Fibroblast of upper back skin (primary cell): Measurements from ENCODE around the gene HEPACAM.

Experiments used
- DNase-seq: peaks from one replicate; pipeline ENCODE4 v3.0.0-alpha.2; 2013

The HEPACAM gene

GRCh38 chr11:124882339-124883071 is 53.3 kb downstream of the HEPACAM start:
- no peak for DNase-seq

- DNase-seq = no peak
Observed at GRCh38 chr11:124880958-124881357, 54.9 kb downstream of the HEPACAM start.

- no peak for DNase-seq
Observed at GRCh38 chr11:124880290-124880611, 55.6 kb downstream of the HEPACAM start.

- DNase-seq = no peak
Observed at GRCh38 chr11:124879493-124880289, 56.2 kb downstream of the HEPACAM start.

DNA sequence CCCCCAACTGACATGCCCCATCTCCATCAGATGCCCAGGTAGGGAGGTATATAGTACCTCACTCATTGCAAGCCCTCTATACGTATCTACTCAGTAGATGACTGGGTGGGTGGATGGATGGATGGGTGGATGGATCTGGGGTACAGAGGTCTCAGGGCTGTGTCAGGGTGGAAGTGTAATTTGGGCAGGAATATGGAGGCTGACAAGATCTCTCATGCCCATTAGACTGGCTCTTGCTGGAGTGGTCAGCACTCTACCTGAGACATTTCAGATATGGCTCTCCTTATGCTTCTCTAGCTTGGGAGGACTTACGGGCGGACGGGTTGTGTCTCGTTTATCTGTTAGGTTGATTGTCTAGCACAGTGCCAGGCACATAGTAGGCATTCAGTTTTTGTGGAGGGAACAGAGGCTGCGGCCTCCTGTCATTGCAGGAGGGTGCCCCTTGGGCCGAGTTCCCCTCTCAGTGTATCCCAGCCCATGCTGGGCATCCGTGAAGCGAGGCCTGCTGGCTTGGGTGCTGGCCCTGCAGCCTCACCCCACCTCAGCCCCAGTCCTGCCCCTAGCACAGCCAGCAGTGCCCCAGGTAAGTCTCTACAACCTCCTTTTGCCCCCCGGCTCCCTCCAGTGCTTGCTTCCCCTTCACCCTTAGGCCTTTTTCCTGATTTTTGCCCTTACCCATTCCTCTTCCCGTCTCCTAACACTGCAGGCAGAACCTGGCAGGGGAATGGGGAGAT is 56.9 kb downstream of the HEPACAM start:
- DNase-seq = no peak

GRCh38 chr11:124877910-124878758 is 57.7 kb downstream of the HEPACAM start:
- no peak for DNase-seq

GRCh38 chr11:124877631-124877909 is 58.3 kb downstream of the HEPACAM start:
- no peak for DNase-seq

DNA sequence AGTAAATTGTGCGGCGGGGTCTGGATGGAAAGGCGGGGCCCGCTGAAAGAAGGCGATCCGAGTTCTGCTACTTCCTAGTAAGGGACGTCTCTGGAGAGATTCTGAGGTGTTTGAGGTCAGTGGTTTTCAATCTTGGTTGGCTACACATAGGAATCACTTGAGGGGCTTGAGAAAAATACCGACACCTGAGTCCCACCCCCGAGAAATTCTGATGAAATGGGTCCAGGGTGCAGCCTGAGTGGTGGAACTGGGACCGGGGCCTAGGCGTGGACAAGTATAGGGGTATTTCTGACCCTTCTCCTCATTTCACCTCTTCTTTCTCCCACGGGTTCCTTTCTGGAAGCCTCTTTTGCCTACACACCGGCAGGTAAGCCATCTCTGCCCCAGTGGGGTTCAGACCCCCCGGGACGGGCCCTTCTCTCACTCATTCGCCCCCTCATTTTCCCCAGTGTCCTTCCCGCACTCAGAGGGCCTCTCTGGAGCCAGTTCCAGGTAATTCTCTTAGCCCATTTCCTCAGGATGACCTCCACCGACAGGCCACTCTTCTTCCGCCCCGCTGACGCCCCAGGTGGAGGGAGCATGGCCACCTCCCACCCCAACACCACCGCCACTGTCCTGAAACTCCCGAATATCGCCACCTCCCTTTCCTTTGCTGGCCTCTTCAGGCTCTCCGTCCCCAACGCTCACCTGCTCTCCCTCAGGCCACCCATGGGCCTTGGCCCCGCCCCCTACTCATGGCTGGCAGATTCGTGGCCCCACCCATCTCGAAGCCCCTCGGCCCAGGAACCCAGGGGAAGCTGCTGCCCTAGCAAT is 58.8 kb downstream of the HEPACAM start:
- DNase-seq = no peak

- DNase-seq = peak; percentile 96
Observed at GRCh38 chr11:124875943-124876817, 59.7 kb downstream of the HEPACAM start.

GRCh38 chr11:124875401-124875800 is 60.4 kb downstream of the HEPACAM start:
- no peak for DNase-seq

GRCh38 chr11:124874571-124875255 is 61.1 kb downstream of the HEPACAM start:
- no peak for DNase-seq

DNA sequence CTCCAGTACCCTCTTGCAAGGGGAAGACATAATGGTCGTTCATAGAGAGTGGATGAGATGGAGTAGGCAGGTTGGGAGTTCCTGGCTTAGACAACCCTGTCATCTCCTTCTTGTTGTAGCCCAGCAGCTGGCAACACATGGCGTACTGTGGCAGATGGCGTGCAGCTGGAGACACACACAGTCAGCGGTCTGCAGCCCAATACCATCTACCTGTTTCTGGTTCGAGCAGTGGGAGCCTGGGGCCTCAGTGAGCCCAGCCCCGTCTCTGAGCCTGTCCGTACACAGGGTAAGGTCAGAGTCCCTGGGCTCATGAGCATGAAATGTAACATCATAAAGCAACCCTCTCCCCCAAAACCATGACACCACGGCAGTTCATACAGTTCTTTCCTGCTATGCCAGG is 61.9 kb downstream of the HEPACAM start:
- DNase-seq = no peak

DNA sequence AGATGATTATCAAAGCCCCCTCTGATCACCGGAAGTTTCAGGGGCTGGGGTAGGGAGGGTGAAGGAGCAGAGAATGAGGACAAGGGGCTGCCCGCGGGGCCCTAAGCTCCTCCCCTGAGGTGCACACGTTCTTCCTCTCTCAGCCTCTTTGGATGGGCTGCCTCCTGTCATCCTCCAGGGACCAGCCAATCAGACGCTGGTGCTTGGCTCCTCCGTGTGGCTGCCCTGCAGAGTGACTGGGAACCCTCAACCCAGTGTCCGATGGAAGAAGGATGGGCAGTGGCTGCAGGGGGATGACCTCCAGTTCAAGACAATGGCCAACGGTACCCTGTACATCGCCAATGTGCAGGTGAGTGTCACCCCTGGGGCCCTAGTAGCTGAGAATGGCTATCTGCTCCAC is 63.1 kb downstream of the HEPACAM start:
- DNase-seq = no peak

DNA sequence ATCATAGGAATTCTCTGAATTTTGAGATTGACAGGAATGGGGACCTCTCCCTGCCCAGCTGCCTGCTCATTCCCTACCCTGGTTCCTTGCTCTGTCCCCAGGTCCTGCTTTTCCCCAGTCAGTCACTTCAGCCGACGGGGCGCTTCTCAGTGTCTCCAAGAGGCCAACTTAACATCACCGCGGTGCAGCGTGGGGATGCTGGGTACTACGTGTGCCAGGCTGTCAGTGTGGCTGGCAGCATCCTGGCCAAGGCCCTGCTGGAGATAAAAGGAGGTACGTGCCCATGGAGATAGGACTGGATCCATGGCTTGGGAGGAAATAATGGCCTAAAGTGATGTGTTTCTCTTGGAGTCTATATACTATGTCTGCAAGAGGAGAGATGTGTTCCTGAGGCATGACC is 63.6 kb downstream of the HEPACAM start:
- DNase-seq = no peak

GRCh38 chr11:124870430-124870829 is 65.4 kb downstream of the HEPACAM start:
- DNase-seq = no peak

GRCh38 chr11:124869856-124870387 is 65.9 kb downstream of the HEPACAM start:
- no peak for DNase-seq

GRCh38 chr11:124869331-124869730 is 66.5 kb downstream of the HEPACAM start:
- DNase-seq = no peak
